Uterus (tissue), 4 donors: ENCODE data around the gene FOXB2. TPM values are rescaled to one million over a fixed set of nuclear protein-coding genes. Genes with fewer than 3 reads are reported as not detected.

Experiments
- DNase-seq, 2 donors: peaks; one replicate each; pipeline ENCODE4 v3.0.0-alpha.2; 2019 to 2020
- H3K27ac ChIP-seq, 2 donors: fragments of 200-600 bp; sonication (generic); 1 replicate in 1 of 2; 2 replicates in 1 of 2; pipeline ENCODE4 v1.5.1; 2016 to 2018
- H3K27me3 ChIP-seq, 2 donors: fragments of 200-600 bp; sonication (generic); one replicate each; pipeline ENCODE4 v1.5.1; 2018 to 2019; ENCODE audit warnings: control low read depth in 1 of 2
- H3K36me3 ChIP-seq, 2 donors: fragments of 200-600 bp; sonication (generic); one replicate each; pipeline ENCODE4 v1.5.1; 2019; ENCODE audit warnings: control low read depth in 1 of 2
- H3K4me1 ChIP-seq, 2 donors: fragments of 200-600 bp; sonication (generic); one replicate each; pipeline ENCODE4 v1.5.1; 2018 to 2019; ENCODE audit warnings: control low read depth in 1 of 2
- H3K4me3 ChIP-seq, 2 donors: fragments of 200-600 bp; sonication (generic); 1 replicate in 1 of 2; 2 replicates in 1 of 2; pipeline ENCODE4 v1.5.1; 2018 to 2019; ENCODE audit warnings: mild to moderate bottlenecking in 1 of 2
- H3K9me3 ChIP-seq, 2 donors: fragments of 200-600 bp; sonication (generic); one replicate each; pipeline ENCODE4 v1.5.1; 2019; ENCODE audit warnings: control low read depth in 1 of 2
- POLR2A ChIP-seq, 2 donors: fragments of 450-650 bp; IDR thresholded peaks; one replicate each; pipeline ENCODE4 v1.6.1; 2016; ENCODE audit warnings: antibody characterized with exemption in 2 of 2, mild to moderate bottlenecking in 1 of 2, moderate library complexity in 1 of 2
- intact Hi-C: fragments of 100-400 bp; cut with DNase I; formaldehyde crosslinking; loops from one replicate; pipeline ENCODE4 v1.15.1; 2023; ENCODE audit warnings: low total_unique reads
- total RNA-seq, 4 donors: library from RNA; depleted of rRNA in 3 of 4; stranded (reverse); fragments of >200 nt in 3 of 4; gene quantifications; one replicate each; pipeline versions ENCODE4 v1.1.0 to v1.2.4, GENCODE V29; 2014 to 2023
- TF ChIP-seq, protein P1 (sequence below), 4 experiments: fragments of 200-600 bp in 2 of 4; fragments of 450-650 bp in 2 of 4; sonication (generic) in 2 of 4; IDR thresholded peaks; one replicate each; pipeline ENCODE4 v1.5.1; 2016 to 2019; ENCODE audit warnings: antibody characterized with exemption in 4 of 4, mild to moderate bottlenecking in 2 of 4, moderate library complexity in 1 of 4
- donor health status: DM: yes; HTN: yes; CAD: no.

Gene FOXB2
- total RNA-seq, 4 donors from 2014 or later, result not detected

DNA sequence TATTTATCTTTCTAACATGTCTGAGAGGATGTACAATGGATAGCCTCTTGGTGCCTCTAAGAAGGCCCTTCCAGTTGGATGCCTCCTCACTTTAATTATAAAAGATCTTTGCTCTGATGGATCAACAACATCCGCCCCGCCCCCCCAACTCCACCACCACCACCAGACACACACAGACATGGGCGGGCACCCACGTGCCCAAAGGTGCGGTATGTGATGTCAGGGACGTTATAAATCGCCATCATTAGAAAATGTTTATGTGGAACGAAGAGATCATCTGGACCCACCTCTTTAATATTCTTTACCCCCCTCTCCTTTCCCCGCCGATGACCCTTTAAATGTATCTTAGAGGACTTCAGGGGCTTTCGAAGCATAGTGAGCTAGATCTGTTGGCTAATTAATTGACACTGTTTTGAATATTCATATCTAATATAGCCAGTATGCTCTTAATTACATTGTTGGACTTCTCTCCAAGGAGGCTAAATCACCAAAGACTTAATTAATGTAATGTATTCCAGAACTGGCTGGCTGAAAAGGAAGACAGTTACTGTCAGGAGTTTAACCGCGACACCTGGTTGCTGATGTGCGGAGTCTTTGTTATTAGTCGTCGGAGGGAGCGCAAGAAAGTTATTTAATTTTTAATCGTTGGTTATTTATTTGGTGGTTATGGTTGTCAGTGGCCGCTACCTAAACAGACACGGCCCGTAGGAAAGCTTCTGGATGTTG lies 6.1 kb upstream of the FOXB2 start:
- peaks cover 32 to 88% of the 10 kb centered on the region in 2 donors for H3K27me3 ChIP-seq
- peaks cover 0 to 6% of the 10 kb centered on the region in 2 donors for H3K4me1 ChIP-seq
- TF ChIP-seq POLR2A (IDR thresholded peaks at IDR 0.05), result no peak
- TF ChIP-seq, protein P1, sequence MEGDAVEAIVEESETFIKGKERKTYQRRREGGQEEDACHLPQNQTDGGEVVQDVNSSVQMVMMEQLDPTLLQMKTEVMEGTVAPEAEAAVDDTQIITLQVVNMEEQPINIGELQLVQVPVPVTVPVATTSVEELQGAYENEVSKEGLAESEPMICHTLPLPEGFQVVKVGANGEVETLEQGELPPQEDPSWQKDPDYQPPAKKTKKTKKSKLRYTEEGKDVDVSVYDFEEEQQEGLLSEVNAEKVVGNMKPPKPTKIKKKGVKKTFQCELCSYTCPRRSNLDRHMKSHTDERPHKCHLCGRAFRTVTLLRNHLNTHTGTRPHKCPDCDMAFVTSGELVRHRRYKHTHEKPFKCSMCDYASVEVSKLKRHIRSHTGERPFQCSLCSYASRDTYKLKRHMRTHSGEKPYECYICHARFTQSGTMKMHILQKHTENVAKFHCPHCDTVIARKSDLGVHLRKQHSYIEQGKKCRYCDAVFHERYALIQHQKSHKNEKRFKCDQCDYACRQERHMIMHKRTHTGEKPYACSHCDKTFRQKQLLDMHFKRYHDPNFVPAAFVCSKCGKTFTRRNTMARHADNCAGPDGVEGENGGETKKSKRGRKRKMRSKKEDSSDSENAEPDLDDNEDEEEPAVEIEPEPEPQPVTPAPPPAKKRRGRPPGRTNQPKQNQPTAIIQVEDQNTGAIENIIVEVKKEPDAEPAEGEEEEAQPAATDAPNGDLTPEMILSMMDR (IDR thresholded peaks at IDR 0.05), result no peak
- intact Hi-C loops, result no loop called here
- no peaks in the 10 kb centered on the region for H3K9me3 ChIP-seq
- no peak for DNase-seq
- no peaks in the 10 kb centered on the region for H3K36me3 ChIP-seq
- no peak overlapping the region for H3K4me3 ChIP-seq
- no peak overlapping the region for H3K27ac ChIP-seq

DNA sequence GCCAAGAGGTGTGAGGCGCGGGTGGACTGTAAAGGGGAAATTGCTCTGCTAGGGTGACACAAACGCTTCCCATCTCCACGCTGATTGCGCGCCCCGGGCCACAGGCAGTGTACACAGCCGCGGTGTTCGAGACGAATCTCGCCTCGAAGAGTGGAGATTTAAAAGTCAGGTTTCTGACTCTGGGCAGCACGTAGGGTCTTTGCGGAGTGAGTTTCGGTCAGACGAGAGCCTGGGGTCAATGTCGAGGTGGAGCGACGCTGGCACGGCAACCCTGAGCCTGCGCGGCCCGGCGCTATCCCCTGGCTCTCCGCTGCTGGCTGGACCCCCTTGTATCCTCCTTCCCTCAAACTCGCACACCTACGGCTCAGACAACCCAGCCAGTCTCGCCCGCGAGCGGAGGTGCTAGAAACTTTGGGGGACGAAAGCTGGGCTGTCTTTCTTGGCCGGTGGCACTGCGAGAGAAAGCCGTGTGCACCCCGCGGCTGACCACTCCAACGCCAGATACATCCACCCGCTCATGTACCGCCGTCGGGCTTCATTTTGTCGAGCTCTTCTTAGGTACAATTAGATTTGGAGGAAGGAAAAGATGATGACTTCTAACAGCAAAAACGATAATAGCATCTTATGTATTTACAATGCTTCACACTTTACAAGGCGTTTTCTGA lies 5.4 kb upstream of the FOXB2 start:
- intact Hi-C loops, result no loop called here
- Histone ChIP-seq H3K4me3 (no peak overlapping the region), H3K4me1 (peaks cover 0 to 6% of the 10 kb centered on the region in 2 donors), H3K36me3 (no peaks in the 10 kb centered on the region), H3K27ac (no peak overlapping the region), H3K9me3 (no peaks in the 10 kb centered on the region), H3K27me3 (peaks cover 39 to 91% of the 10 kb centered on the region in 2 donors)
- no peak for DNase-seq
- no peak for TF ChIP-seq POLR2A (IDR thresholded peaks at IDR 0.05)

DNA sequence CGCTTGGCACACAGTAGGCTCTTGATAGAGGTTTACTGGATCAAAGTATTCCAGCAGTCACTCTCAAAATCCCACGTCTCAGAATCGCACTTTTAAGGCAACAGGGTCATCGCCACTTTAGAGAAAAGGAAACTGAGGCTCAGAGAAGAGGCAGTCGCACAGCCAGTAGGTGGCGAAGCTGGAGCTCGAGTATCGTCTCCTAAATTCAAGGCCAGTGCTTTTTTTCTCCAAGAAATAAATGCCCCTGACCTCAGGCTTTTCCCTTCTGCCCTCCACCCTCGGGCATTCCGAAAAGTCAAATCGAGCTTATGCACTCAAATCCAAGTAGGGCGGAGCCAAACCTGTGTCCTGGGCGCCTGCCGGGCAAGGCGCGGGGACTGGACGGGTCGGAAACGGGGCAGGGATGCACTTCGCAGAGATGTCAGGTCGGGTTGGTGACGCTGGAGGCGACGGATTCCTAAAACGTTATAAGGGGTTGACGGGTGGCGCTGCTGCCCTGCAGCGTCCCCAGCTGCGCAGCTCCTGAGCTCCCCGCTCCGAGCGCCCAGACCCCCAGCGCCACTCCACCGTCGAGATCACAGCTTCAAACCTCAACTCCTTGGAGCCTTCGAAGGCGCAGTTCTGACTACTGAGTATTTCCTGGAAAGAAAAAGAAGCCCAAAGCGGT lies 4.7 kb upstream of the FOXB2 start:
- DNase-seq, result no peak
- H3K4me1 ChIP-seq, result peaks cover 0 to 6% of the 10 kb centered on the region in 2 donors
- no peak for TF ChIP-seq POLR2A (IDR thresholded peaks at IDR 0.05)
- TF ChIP-seq, protein P1 (IDR thresholded peaks at IDR 0.05), result no peak
- no peak overlapping the region for H3K27ac ChIP-seq
- no peak overlapping the region for H3K4me3 ChIP-seq
- H3K36me3 ChIP-seq, result no peaks in the 10 kb centered on the region
- peaks cover 45 to 97% of the 10 kb centered on the region in 2 donors for H3K27me3 ChIP-seq
- intact Hi-C loops, result no loop called here
- no peaks in the 10 kb centered on the region for H3K9me3 ChIP-seq

DNA sequence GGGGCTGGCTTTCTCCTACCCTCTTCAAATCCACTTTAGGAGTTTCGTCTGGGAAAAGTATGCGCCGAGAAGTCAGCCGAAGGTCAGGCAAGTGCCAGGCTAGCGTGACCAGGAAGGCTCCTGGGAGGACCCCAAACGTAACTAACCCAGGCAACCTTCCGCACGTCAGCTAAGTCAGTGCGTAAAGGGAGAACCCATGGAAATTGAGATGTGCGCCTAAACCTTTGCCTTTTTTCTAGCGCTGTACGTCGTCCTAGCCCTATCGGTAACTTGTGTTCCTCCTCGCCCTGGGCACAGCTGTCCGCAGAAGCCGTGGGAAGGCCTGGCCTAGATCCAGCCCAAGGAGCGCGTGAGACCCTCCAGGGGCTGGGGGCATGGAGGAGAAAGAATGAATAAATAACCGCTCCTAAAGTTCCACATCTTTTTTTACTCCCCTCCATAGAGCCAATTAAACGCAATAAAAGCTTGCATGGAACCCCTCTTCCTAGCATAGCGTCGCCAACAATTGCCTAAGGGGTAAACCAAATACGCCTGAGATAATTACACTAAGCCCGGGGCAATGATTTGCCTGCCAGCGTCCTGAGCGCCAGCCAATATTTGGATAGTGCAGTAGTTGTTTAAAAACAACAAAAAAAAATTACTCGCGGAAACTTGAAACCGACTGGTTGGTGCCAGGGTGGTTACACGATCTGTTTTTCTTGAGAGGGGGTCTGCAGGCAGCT lies 4.0 kb upstream of the FOXB2 start:
- Histone ChIP-seq H3K36me3 (no peaks in the 10 kb centered on the region), H3K4me1 (peaks cover 0 to 11% of the 10 kb centered on the region in 2 donors), H3K27me3 (peaks cover 47 to 93% of the 10 kb centered on the region in 2 donors), H3K4me3 (no peak overlapping the region), H3K27ac (no peak overlapping the region), H3K9me3 (no peaks in the 10 kb centered on the region)
- intact Hi-C loops, result no loop called here
- TF ChIP-seq, protein P1 (IDR thresholded peaks at IDR 0.05), result no peak
- TF ChIP-seq POLR2A (IDR thresholded peaks at IDR 0.05), result no peak
- DNase-seq, result no peak

DNA sequence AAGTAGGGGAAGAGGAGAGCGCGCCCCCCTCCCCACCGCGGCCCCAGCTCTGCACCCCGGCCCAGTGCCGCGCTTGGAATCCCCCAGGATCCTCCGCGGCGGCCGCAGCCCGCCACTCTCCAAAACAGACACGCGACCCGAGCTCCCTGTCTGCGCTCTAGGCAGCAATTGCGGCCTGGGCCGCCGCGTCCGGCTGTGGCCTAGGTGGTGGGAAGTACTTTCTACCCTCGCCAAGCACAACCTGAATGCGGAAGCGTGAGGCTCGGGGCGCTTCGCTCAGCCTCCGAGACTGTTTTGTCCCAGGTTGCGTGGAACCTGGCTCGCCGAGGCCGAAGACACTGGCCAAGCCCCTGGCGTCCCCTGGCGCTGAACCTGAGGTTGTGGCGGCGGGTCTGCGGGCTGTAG lies 3.3 kb upstream of the FOXB2 start:
- intact Hi-C loops, result no loop called here
- no peak for DNase-seq
- Histone ChIP-seq H3K4me3 (no peak overlapping the region), H3K9me3 (no peaks in the 10 kb centered on the region), H3K36me3 (no peaks in the 10 kb centered on the region), H3K27me3 (peaks cover 53 to 91% of the 10 kb centered on the region in 2 donors), H3K4me1 (peaks cover 0 to 12% of the 10 kb centered on the region in 2 donors), H3K27ac (no peak overlapping the region)
- TF ChIP-seq, protein P1 (IDR thresholded peaks at IDR 0.05), result no peak
- no peak for TF ChIP-seq POLR2A (IDR thresholded peaks at IDR 0.05)
